NCI-H460 (cell line): ENCODE measurements around the gene GPR12. TPM values are rescaled to one million over a fixed set of nuclear protein-coding genes. Genes with fewer than 3 reads are reported as not detected.

Experiments
- DNase-seq: peaks from one replicate; pipeline ENCODE4 v3.0.0-alpha.2; 2016; ENCODE audit warnings: low read depth; ENCODE audit errors: extremely low read depth
- total RNA-seq: library from RNA; depleted of rRNA; stranded (reverse); fragments of >200 nt; shearing (Covaris generic); gene quantifications from 2 replicates; pipeline ENCODE4 v1.2.3, GENCODE V29; 2014; rRNA removed

Gene GPR12
- total RNA-seq, 1 experiment from 2014 or later, result not detected

DNA sequence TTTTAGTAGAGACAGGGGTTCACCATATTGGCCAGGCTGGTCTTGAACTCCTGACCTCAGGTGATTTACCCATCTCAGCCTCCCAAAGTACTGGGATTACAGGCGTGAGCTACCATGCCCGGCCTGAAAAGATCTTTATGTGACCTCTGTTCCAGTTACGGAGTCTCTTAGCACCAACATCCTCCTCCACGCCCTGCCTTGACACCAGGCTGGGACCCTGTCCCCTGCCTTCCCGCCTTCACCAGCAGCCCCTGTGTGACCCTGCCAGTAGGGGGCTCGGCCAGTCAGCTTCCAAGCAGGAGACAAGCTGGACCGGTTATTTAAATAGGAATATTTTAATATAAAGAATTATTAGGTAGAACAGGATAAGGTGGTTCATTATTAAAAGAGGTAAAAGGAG, 54.2 kb downstream of the GPR12 start:
- no peak for DNase-seq

DNA sequence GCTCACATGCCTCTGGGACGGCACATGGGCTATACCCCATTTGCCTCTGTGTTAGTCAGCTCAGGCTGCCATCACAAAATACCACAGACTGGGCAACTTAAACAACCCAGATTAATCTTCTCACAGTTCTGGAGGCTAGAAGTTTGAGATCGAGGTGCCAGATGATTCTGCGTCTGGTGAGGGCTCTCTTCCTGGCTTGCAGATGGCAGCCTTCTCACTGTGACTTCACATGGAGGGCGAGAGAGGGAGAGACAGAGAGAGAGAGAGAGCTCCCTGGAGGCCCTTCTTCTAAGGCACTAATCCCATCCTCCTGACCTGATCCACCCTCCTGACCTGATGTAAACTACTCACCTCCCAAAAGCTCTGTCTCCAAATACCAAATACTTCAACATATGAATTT, 55.0 kb downstream of the GPR12 start:
- no peak for DNase-seq

Other genes with a start within 250 kb of the GPR12 start
- gene WASF3, start 203.1 kb downstream of the GPR12 start, total RNA-seq, result 5.6 and 5.8 TPM in 2 replicates